NCI-H128 (cell line): Measurements from ENCODE around the gene EXPH5.
A peak's percentile ranks its signal among the peaks of the same experiment; 100 is the strongest.
"Not testable (repeated sequence)": the region's sequence is repeated elsewhere in the genome, so short reads cannot be mapped to it uniquely, and the experiment has no call there.

Experiments
- DNase-seq: peaks from one replicate; lab custom pipeline; 2025; ENCODE audit not compliant: unreplicated experiment; lab: John Stamatoyannopoulos, UW

The EXPH5 gene

GRCh38 chr11:108593214-108593922, at the start of gene EXPH5:
EXPH5 (minus strand) TSS chr11:108593768; CDS start chr11:108593536, 232 bp downstream.
- peak; percentile 94 for DNase-seq

GRCh38 chr11:108641752-108642151, 48.2 kb upstream of the EXPH5 start:
- not testable (repeated sequence) for DNase-seq

- no peak for DNase-seq
These were observed 45.6 kb upstream of the EXPH5 start for GRCh38 chr11:108639146-108639545.

GRCh38 chr11:108636222-108636621, 42.7 kb upstream of the EXPH5 start:
- no peak for DNase-seq

GRCh38 chr11:108635106-108635505, 41.5 kb upstream of the EXPH5 start:
- no peak for DNase-seq

- DNase-seq: no peak
These were observed 38.6 kb upstream of the EXPH5 start for GRCh38 chr11:108632041-108632704.

- DNase-seq: no peak
These were observed 35.7 kb upstream of the EXPH5 start for GRCh38 chr11:108629274-108629673.

- DNase-seq: no peak
These were observed 35.2 kb upstream of the EXPH5 start for GRCh38 chr11:108628812-108629211.

GRCh38 chr11:108628326-108628725, 34.8 kb upstream of the EXPH5 start:
- no peak for DNase-seq

GRCh38 chr11:108624196-108624925, 30.8 kb upstream of the EXPH5 start:
- no peak for DNase-seq

- no peak for DNase-seq
These were observed 28.8 kb upstream of the EXPH5 start for GRCh38 chr11:108622341-108622740.

GRCh38 chr11:108620958-108621772, 27.6 kb upstream of the EXPH5 start:
- DNase-seq: no peak

GRCh38 chr11:108618529-108618928, 25.0 kb upstream of the EXPH5 start:
- no peak for DNase-seq

- no peak for DNase-seq
These were observed 23.5 kb upstream of the EXPH5 start for GRCh38 chr11:108617055-108617454.

GRCh38 chr11:108616549-108616948, 23.0 kb upstream of the EXPH5 start:
- no peak for DNase-seq

GRCh38 chr11:108614086-108614485, 20.5 kb upstream of the EXPH5 start:
- no peak for DNase-seq

GRCh38 chr11:108609682-108610081, 16.1 kb upstream of the EXPH5 start:
- DNase-seq: no peak

- no peak for DNase-seq
These were observed 15.0 kb upstream of the EXPH5 start for GRCh38 chr11:108608548-108608947.

GRCh38 chr11:108606495-108607160, 13.1 kb upstream of the EXPH5 start:
- DNase-seq: no peak

- DNase-seq: no peak
These were observed 12.5 kb upstream of the EXPH5 start for GRCh38 chr11:108606070-108606469.

GRCh38 chr11:108602818-108603217, 9.2 kb upstream of the EXPH5 start:
- DNase-seq: not testable (repeated sequence)
